Karpas-422 (cell line): ENCODE results near the gene CCDC85C. TPM values are rescaled to one million over a fixed set of nuclear protein-coding genes. Genes with fewer than 3 reads are reported as not detected.

Experiments
- DNase-seq: peaks from one replicate; pipeline ENCODE4 v3.0.0-alpha.2; 2015
- H2AFZ ChIP-seq: fragments of 200-600 bp; sonication (generic); 2 replicates; pipeline ENCODE4 v1.6.1; 2014; ENCODE audit warnings: antibody characterized with exemption, low read length, mixed read lengths
- H3K27ac ChIP-seq: fragments of 200-600 bp; sonication (generic); 2 replicates; pipeline ENCODE4 v1.5.1; 2014; ENCODE audit warnings: mild to moderate bottlenecking, low read length, moderate library complexity
- H3K27me3 ChIP-seq: fragments of 200-600 bp; sonication (generic); 2 replicates; pipeline ENCODE4 v1.6.1; 2014; ENCODE audit warnings: low read length, mixed read lengths
- H3K36me3 ChIP-seq: fragments of 200-600 bp; sonication (generic); 2 replicates; pipeline ENCODE4 v1.6.1; 2014; ENCODE audit warnings: low read length, mixed read lengths; ENCODE audit not compliant: insufficient read depth
- H3K4me1 ChIP-seq: fragments of 200-600 bp; sonication (generic); 2 replicates; pipeline ENCODE4 v1.6.1; 2014; ENCODE audit warnings: mild to moderate bottlenecking, low read length, mixed read lengths
- H3K4me2 ChIP-seq: fragments of 200-600 bp; sonication (generic); 2 replicates; pipeline ENCODE4 v1.6.1; 2014; ENCODE audit warnings: low read length, low read depth, mild to moderate bottlenecking; ENCODE audit not compliant: poor library complexity, severe bottlenecking
- H3K4me3 ChIP-seq: fragments of 200-600 bp; sonication (generic); 2 replicates; pipeline ENCODE4 v1.5.1; 2014; ENCODE audit warnings: mild to moderate bottlenecking, antibody characterized with exemption, low read length, mixed read lengths
- H3K79me2 ChIP-seq: fragments of 200-600 bp; sonication (generic); 2 replicates; pipeline ENCODE4 v1.6.1; 2014; ENCODE audit warnings: mild to moderate bottlenecking, low read length, mixed read lengths
- H3K9ac ChIP-seq: fragments of 200-600 bp; sonication (generic); 2 replicates; pipeline ENCODE4 v1.6.0; 2014; ENCODE audit warnings: low read length
- H3K9me2 ChIP-seq: fragments of 200-600 bp; sonication (generic), shearing (Covaris generic); replicated peaks from 2 replicates; pipeline ENCODE4 v1.6.0; 2014; ENCODE audit warnings: mild to moderate bottlenecking, low read length, moderate library complexity; ENCODE audit not compliant: insufficient read depth
- H3K9me3 ChIP-seq: fragments of 300-700, 200-600 bp; sonication (generic); 2 replicates; pipeline ENCODE4 v1.6.1; 2014; ENCODE audit warnings: low read length, mixed read lengths
- H4K20me1 ChIP-seq: fragments of 200-600 bp; sonication (generic); 2 replicates; pipeline ENCODE4 v1.6.1; 2014; ENCODE audit warnings: mild to moderate bottlenecking, antibody characterized with exemption, low read length, low read depth; ENCODE audit not compliant: insufficient read depth
- small RNA-seq: library from RNA; depleted of rRNA; stranded (forward); fragments of <200 nt; gene quantifications from one replicate; pipeline ENCODE3, GENCODE V24; 2014
- total RNA-seq: library from RNA; depleted of rRNA; stranded (reverse); fragments of >200 nt; shearing (Covaris generic); gene quantifications from 2 replicates; pipeline ENCODE4 v1.2.3, GENCODE V29; 2014; ENCODE audit warnings: low replicate concordance; rRNA removed

Gene CCDC85C
- total RNA-seq, 1 experiment from 2014 or later: 18.3 TPM

DNA sequence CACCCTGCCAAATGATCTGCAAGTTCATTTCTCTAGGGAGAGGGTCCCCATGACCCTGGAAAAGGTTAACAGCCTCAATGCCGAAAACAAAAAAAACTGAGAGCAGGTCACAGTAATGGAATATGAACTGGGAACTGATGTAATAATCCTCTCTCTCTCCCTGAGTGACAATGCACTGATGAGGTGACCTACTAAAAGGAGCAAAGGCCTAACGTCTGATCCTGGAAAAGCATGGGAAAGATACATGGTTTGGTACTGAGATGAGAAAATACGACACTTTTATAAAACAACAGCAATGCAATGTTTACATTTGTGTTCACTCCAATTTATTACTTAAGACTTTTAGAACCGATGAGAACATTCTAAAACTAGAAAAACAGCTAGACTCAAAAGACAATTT lies 151.0 kb downstream of the CCDC85C start:
- no peak for DNase-seq
- H2AFZ ChIP-seq: no peak overlapping the region
- H3K9ac ChIP-seq: no peak overlapping the region
- no peak overlapping the region for H3K4me3 ChIP-seq
- H3K27me3 ChIP-seq: no peaks in the 10 kb centered on the region
- H3K79me2 ChIP-seq: peaks cover 91% of the 10 kb centered on the region
- no peak overlapping the region for H3K27ac ChIP-seq
- no peaks in the 10 kb centered on the region for H3K9me3 ChIP-seq
- H3K36me3 ChIP-seq: peaks cover 50% of the 10 kb centered on the region
- H3K9me2 ChIP-seq: no peaks in the 10 kb centered on the region
- H3K4me2 ChIP-seq: no peak overlapping the region
- H3K4me1 ChIP-seq: no peaks in the 10 kb centered on the region
- H4K20me1 ChIP-seq: 0 out of 2 replicates have a peak, but pooled peaks cover 6% of the 10 kb centered on the region

- Histone ChIP-seq H2AFZ (no peak overlapping the region), H3K79me2 (peaks cover 85% of the 10 kb centered on the region), H3K36me3 (peaks cover 44% of the 10 kb centered on the region), H3K4me1 (no peaks in the 10 kb centered on the region), H3K9ac (no peak overlapping the region), H3K4me3 (no peak overlapping the region), H3K9me3 (no peaks in the 10 kb centered on the region), H3K9me2 (no peaks in the 10 kb centered on the region), H3K27ac (no peak overlapping the region), H4K20me1 (0 out of 2 replicates have a peak, but pooled peaks cover 6% of the 10 kb centered on the region), H3K27me3 (no peaks in the 10 kb centered on the region), H3K4me2 (no peak overlapping the region)
- no peak for DNase-seq
Observed at GRCh38 chr14:99451234-99451633, 152.8 kb downstream of the CCDC85C start.

DNA sequence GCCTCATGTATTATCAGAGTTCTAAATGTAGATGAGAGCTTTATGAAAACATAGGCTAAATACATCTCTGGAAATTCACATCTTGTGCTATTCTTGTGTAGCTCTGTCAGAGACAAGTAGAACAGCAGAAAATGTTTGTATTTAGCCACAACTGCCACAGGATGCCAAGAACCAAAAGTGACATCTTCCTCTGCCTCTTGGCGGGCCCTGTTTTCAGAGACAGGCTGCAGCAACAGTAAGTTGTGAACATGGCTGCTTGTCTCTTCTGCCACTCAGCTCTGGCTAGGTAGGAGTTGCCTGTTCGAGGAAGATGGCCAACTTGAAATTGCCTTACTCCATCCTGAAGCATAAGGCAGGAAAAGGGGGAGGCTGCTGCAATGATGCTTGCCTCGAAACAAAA lies 153.7 kb downstream of the CCDC85C start:
- Histone ChIP-seq H3K79me2 (peaks cover 87% of the 10 kb centered on the region), H2AFZ (no peak overlapping the region), H3K4me1 (no peaks in the 10 kb centered on the region), H3K9me3 (no peaks in the 10 kb centered on the region), H3K4me3 (no peak overlapping the region), H3K36me3 (peaks cover 40% of the 10 kb centered on the region), H3K9ac (no peak overlapping the region), H3K27me3 (no peaks in the 10 kb centered on the region), H3K4me2 (no peak overlapping the region), H3K9me2 (no peaks in the 10 kb centered on the region), H3K27ac (no peak overlapping the region), H4K20me1 (0 out of 2 replicates have a peak, but pooled peaks cover 6% of the 10 kb centered on the region)
- DNase-seq: no peak

Small RNA genes within 50 kb of the gene (small RNA-seq; reads per million reads assigned to genes)
- not detected for gene RF00019

Other genes with a start within 250 kb of the CCDC85C start
- 72.3 and 90.3 TPM in 2 replicates for gene SETD3, start 123.3 kb downstream of the CCDC85C start, total RNA-seq
- 46.1 and 69.4 TPM in 2 replicates for gene CCNK, start 122.8 kb downstream of the CCDC85C start, total RNA-seq
- 0.07 TPM in 1 of 2 replicates, not detected in the other for gene HHIPL1, start 40.9 kb upstream of the CCDC85C start, total RNA-seq
- 0.52 and 1.3 TPM in 2 replicates for gene CYP46A1, start 80.1 kb upstream of the CCDC85C start, total RNA-seq
- gene EML1, start 189.2 kb upstream of the CCDC85C start, total RNA-seq: not detected in 2 replicates